Measurements from ENCODE around the gene ACTR1A.

The ACTR1A gene

DNA sequence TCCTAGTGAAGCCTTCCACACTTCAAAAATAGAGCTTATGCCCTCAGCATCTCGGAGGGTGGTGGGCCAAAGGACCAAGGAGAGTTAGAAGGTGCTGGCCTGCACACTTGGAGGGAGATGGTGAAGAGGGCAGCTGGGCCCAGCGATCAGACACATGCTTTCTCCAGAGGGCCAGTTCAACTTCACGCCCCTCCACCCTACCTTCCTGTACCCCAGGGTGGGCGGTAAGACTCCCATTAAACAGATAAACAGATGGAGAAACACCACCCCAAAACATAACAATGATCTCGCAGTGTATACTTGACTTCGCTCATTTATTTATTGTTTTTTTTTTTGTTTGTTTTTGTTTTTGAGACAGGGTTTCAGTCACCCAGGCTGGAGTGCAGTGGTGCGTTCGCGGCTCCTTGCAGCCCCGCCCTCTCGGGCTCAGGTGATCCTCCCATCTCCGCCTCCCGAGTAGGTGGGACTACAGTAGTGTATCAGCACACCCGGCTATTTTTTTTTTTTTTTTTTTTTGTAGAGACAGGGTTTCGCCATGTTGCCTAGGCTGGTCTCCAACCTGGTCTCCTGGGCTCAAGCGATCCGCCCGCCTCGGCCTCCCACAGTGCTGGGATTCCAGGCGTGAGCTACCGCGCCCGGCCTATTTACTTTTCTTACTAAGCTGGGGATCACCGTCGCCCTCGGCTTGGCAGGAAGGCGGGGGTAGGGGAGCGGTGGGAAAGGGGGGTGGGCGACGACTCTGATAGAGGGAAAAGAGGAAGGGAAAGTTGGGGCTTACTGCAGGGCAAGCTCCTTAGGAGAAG is 53.0 kb downstream of the ACTR1A start:
- no peak for TF ChIP-seq ZFX (IDR thresholded peaks at IDR 0.05)
- TF ChIP-seq, protein P1, sequence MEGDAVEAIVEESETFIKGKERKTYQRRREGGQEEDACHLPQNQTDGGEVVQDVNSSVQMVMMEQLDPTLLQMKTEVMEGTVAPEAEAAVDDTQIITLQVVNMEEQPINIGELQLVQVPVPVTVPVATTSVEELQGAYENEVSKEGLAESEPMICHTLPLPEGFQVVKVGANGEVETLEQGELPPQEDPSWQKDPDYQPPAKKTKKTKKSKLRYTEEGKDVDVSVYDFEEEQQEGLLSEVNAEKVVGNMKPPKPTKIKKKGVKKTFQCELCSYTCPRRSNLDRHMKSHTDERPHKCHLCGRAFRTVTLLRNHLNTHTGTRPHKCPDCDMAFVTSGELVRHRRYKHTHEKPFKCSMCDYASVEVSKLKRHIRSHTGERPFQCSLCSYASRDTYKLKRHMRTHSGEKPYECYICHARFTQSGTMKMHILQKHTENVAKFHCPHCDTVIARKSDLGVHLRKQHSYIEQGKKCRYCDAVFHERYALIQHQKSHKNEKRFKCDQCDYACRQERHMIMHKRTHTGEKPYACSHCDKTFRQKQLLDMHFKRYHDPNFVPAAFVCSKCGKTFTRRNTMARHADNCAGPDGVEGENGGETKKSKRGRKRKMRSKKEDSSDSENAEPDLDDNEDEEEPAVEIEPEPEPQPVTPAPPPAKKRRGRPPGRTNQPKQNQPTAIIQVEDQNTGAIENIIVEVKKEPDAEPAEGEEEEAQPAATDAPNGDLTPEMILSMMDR (conservative IDR thresholded peaks at IDR 0.05): no peak
- peak overlapping the region; percentile 99 for H3K27ac ChIP-seq

DNA sequence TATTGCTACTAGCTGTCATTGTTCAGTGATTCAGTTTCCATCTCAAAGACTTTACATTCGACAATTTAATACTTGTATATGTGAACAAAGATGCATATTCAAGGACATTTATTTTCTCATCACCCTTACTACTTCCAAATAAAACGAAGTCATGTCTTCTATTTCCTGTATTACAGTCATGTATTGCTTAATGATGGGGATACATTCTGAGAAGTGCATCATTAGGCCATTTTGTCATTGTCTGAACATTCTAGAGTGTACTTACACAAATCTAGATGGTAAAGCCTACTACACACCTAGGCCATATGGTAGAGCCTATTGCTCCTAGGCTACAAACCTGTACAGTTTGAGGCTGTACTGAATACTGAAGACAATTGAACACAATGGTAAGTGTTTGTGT is 57.7 kb downstream of the ACTR1A start:
- no peak overlapping the region for H3K27ac ChIP-seq
- TF ChIP-seq ZFX (IDR thresholded peaks at IDR 0.05): no peak
- TF ChIP-seq, protein P1 (conservative IDR thresholded peaks at IDR 0.05): no peak

DNA sequence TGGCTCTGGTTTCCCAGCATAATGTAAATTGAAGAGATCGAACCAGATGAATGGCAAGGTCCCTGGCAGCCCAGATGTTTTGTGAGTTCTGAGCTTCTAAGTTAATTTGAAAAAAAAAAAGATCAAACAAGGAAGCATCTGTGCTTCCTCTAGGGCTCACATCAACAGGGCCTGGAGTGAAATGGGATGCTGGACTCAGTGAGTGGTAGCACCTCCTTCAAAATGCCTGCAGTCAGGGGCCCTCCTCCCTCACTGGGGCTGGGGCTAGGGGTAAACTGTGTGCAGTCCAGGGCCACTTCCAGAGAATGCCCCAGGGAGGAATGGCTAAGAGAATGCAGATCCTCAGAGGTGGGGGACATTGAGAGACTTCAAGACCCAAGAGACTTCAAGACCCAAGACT is 64.1 kb downstream of the ACTR1A start:
- TF ChIP-seq, protein P1 (conservative IDR thresholded peaks at IDR 0.05): no peak
- no peak for TF ChIP-seq ZFX (IDR thresholded peaks at IDR 0.05)
- no peak overlapping the region for H3K27ac ChIP-seq

DNA sequence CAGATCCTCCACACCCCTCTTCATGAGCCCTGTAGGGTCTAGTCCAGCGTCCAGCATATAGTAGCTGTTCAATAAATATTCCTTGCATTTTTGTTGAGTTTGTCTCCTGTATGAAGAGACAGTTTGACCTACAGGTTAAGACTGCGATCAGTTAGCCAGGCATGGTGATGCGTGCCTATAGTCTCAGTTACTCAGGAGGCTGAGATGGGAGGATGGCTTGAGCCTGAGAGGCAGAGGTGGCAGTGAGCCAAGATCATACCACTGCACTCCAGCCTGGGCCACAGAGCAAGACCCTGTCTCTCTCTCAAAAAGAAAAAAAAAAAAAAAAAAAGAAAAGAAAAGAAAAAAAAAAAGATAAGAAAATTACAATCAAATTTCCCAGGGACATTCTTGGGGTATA is 65.0 kb downstream of the ACTR1A start:
- no peak overlapping the region for H3K27ac ChIP-seq
- TF ChIP-seq, protein P1 (conservative IDR thresholded peaks at IDR 0.05): no peak
- no peak for TF ChIP-seq ZFX (IDR thresholded peaks at IDR 0.05)

DNA sequence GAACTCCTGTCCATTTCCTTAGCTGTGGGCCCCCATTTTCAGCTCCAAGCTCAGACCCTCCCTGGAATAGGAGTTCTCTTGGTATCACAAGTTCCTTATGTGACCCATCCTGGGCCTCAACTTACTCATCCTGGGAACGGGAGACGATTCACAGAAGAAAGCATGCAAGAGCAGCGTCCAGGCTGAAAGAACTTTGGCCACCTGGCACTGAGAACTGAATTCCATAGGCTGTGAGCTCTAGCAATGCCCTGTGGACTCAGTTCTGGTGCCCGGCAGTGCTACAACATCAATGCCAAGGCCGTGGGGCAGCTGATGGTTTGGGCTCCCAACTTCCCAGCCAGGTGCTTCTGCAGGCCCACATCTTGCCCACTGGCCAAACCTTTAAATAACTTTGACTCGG is 66.2 kb downstream of the ACTR1A start:
- TF ChIP-seq, protein P1 (conservative IDR thresholded peaks at IDR 0.05): no peak
- no peak for TF ChIP-seq ZFX (IDR thresholded peaks at IDR 0.05)
- no peak overlapping the region for H3K27ac ChIP-seq

DNA sequence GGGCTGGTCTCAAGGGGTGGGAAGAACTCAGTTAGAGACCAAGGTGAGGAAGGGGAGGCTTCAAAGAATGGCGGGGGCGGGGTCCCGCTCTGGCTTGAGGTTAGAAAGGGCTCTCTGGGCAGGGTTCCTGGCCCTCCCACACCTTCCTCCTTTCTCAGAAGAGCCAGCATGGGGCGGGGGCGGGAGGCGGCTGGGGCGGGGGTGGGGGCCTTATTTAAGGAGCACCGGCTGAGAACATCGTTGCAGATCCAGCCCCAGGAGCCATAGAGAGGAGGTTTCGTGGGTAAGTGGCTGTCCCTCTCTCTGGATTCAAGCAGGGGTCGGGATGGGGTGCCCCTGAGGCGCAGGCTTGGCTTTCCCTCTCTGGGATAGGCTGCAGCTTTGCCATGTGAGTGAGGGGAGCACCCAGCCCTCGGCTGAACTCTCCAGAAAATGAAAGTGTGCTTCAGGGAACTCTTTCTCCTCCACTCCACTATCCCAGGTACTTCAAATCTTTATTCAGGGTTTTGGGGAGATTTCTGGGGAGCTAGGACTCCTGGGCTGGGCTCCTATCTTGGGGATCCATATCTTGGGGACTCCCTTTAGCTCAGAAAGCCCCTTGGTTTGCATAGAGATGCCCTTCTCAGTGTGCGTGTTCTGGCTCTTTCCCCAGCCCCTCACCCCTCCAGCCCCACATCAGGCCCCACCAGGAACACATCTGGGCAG is 66.8 kb downstream of the ACTR1A start:
- no peak overlapping the region for H3K27ac ChIP-seq
- TF ChIP-seq ZFX (IDR thresholded peaks at IDR 0.05): no peak
- TF ChIP-seq, protein P1 (conservative IDR thresholded peaks at IDR 0.05): no peak

DNA sequence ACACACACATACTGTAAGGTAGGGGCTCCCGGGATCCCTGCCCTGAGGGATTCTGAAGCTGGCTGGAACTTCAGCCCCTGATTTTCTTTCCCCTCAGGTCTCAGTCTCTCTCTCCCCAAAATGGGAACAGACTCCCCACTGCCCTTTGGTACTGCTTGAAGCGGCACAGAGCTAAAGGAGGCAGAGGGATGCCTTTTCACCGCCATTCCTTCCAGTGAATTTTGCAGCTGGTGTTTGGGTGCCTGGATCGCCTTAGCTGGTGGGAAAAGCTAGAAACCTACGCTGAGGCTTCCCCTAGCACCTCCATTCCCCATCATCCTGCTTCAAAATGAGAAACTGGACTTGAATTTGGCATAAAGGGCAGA is 67.4 kb downstream of the ACTR1A start:
- TF ChIP-seq, protein P1 (conservative IDR thresholded peaks at IDR 0.05): no peak
- no peak for TF ChIP-seq ZFX (IDR thresholded peaks at IDR 0.05)

More for the DNA sequence above, 67.4 kb downstream of the ACTR1A start:
- no peak overlapping the region for H3K27ac ChIP-seq
